K562 (cell line): ENCODE measurements around the gene MYO1A. TPM values are rescaled to one million over a fixed set of nuclear protein-coding genes. Genes with fewer than 3 reads are reported as not detected.

Experiments
- ARHGAP35 ChIP-seq: fragments of 450-650 bp; IDR thresholded peaks from 2 replicates; pipeline ENCODE4 v1.6.1; 2018; ENCODE audit not compliant: partially characterized antibody
- CHAMP1 ChIP-seq: fragments of 450-650 bp; IDR thresholded peaks from 2 replicates; pipeline ENCODE4 v1.6.1; 2016; ENCODE audit warnings: mild to moderate bottlenecking
- CREB1 ChIP-seq, 2 experiments: sonication (generic) in 1 of 2; formaldehyde crosslinking in 1 of 2; IDR thresholded peaks; 2 replicates each; pipeline versions ENCODE4 v1.6.1 to v1.8.0; 2012 to 2022; ENCODE audit warnings: inconsistent platforms in 1 of 2, mild to moderate bottlenecking in 1 of 2, missing genetic modification reagents in 1 of 2, moderate library complexity in 1 of 2
- EGR1 ChIP-seq: fragments of 450-650 bp; conservative IDR thresholded peaks from 2 replicates; pipeline ENCODE4 v1.6.1; 2017; ENCODE audit warnings: mild to moderate bottlenecking
- ERF ChIP-seq: fragments of 450-650 bp; formaldehyde crosslinking; IDR thresholded peaks from 2 replicates; pipeline ENCODE4 v1.4.0; 2020; ENCODE audit warnings: mild to moderate bottlenecking, mixed read lengths
- JUNB ChIP-seq: fragments of 450-650 bp; formaldehyde crosslinking; conservative IDR thresholded peaks from 2 replicates; pipeline ENCODE4 v1.4.0; 2020; ENCODE audit warnings: mild to moderate bottlenecking
- MECOM ChIP-seq: fragments of 250-450 bp; sonication (Bioruptor Pico); IDR thresholded peaks from 2 replicates; pipeline ENCODE4 v1.8.0; 2022; ENCODE audit warnings: inconsistent platforms
- MLLT1 ChIP-seq, 2 experiments: fragments of 450-650 bp; IDR thresholded peaks; 2 replicates each; pipeline ENCODE4 v1.6.1; 2016
- PTRF ChIP-seq: fragments of 450-650 bp; IDR thresholded peaks from 2 replicates; pipeline ENCODE4 v1.6.1; 2016; ENCODE audit warnings: mild to moderate bottlenecking, missing genetic modification characterization, missing compliant biosample characterization
- PURB ChIP-seq: sonication (generic); formaldehyde crosslinking; IDR thresholded peaks from 2 replicates; pipeline ENCODE4 v1.9.0; 2021; ENCODE audit warnings: low read depth, mild to moderate bottlenecking, missing genetic modification reagents
- SP1 ChIP-seq: sonication (generic); formaldehyde crosslinking; IDR thresholded peaks from 2 replicates; pipeline ENCODE4 v1.8.1; 2022; ENCODE audit warnings: mild to moderate bottlenecking, missing genetic modification reagents
- TGIF2 ChIP-seq: sonication (generic); formaldehyde crosslinking; IDR thresholded peaks from 2 replicates; pipeline ENCODE4 v1.8.1; 2022; ENCODE audit warnings: mild to moderate bottlenecking, missing genetic modification reagents, moderate library complexity
- ZFX ChIP-seq: sonication (generic); formaldehyde crosslinking; IDR thresholded peaks from 2 replicates; pipeline ENCODE4 v1.8.0; 2022; ENCODE audit warnings: mild to moderate bottlenecking, missing genetic modification reagents, moderate library complexity
- ZNF175 ChIP-seq: fragments of 200-800 bp; sonication (Bioruptor generic); IDR thresholded peaks from 2 replicates; pipeline ENCODE4 v1.6.1; 2016; ENCODE audit warnings: low read depth, mild to moderate bottlenecking, missing genetic modification characterization, missing compliant biosample characterization
- ZNF449 ChIP-seq: fragments of 250-450 bp; sonication (Bioruptor Pico); IDR thresholded peaks from 2 replicates; pipeline ENCODE4 v1.8.0; 2022; ENCODE audit warnings: moderate library complexity, mild to moderate bottlenecking, inconsistent platforms
- polyA plus RNA-seq, 8 experiments: library from polyadenylated mRNA; depleted of rRNA in 4 of 8; stranded (reverse) in 5 of 8; unstranded in 3 of 8; fragments of >200 nt; fragmentation: Nextera tagmentation in 2 of 8; fragmentation: Illumina TruSeq in 1 of 8; extraction: Ambion mirVana in 2 of 8; extraction: Trizol in 1 of 8; gene quantifications; 2 replicates each; pipeline versions ENCODE4 v1.2.1 to v1.2.3, GENCODE V29; 2011 to 2014; ENCODE audit warnings: inconsistent platforms in 1 of 8, missing spikeins in 1 of 8
- total RNA-seq, 7 experiments: library from RNA; depleted of rRNA in 6 of 7; stranded (reverse); fragments of >200 nt in 6 of 7; fragmentation: Illumina TruSeq in 2 of 7; extraction: Trizol in 2 of 7; gene quantifications; 2 replicates each; pipeline versions ENCODE4 v1.2.1 to v1.2.3, GENCODE V29; 2011 to 2021; ENCODE audit warnings: low replicate concordance in 1 of 7
- TF ChIP-seq, protein P1 (sequence below): fragments of 150-350 bp; IDR thresholded peaks from 2 replicates; pipeline ENCODE4 v1.6.1; 2014; ENCODE audit warnings: low read depth, mild to moderate bottlenecking, low read length, borderline replicate concordance
- TF ChIP-seq, protein P2 (sequence below): fragments of 250-450 bp; sonication (Bioruptor Pico); IDR thresholded peaks from 2 replicates; pipeline ENCODE4 v1.5.0; 2020; ENCODE audit warnings: mild to moderate bottlenecking, borderline replicate concordance

Gene MYO1A
- total and polyA plus RNA-seq, 9 of the 15 experiments (the other 6 are each of a cell fraction or from before 2014, with no cell fraction given) = 0.03 to 0.29 (median 0.14) TPM; not detected in 2

- TF ChIP-seq, protein P1, sequence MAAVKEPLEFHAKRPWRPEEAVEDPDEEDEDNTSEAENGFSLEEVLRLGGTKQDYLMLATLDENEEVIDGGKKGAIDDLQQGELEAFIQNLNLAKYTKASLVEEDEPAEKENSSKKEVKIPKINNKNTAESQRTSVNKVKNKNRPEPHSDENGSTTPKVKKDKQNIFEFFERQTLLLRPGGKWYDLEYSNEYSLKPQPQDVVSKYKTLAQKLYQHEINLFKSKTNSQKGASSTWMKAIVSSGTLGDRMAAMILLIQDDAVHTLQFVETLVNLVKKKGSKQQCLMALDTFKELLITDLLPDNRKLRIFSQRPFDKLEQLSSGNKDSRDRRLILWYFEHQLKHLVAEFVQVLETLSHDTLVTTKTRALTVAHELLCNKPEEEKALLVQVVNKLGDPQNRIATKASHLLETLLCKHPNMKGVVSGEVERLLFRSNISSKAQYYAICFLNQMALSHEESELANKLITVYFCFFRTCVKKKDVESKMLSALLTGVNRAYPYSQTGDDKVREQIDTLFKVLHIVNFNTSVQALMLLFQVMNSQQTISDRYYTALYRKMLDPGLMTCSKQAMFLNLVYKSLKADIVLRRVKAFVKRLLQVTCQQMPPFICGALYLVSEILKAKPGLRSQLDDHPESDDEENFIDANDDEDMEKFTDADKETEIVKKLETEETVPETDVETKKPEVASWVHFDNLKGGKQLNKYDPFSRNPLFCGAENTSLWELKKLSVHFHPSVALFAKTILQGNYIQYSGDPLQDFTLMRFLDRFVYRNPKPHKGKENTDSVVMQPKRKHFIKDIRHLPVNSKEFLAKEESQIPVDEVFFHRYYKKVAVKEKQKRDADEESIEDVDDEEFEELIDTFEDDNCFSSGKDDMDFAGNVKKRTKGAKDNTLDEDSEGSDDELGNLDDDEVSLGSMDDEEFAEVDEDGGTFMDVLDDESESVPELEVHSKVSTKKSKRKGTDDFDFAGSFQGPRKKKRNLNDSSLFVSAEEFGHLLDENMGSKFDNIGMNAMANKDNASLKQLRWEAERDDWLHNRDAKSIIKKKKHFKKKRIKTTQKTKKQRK = no peak
- TF ChIP-seq ARHGAP35 = no peak
- no peak for TF ChIP-seq PTRF
- TF ChIP-seq CHAMP1 = peak; percentile 92
- TF ChIP-seq JUNB (CRISPR knock-in tag) = no peak
- TF ChIP-seq ZNF175 (CRISPR knock-in tag) = peak; percentile 93
- TF ChIP-seq EGR1 = peak; percentile 96
- TF ChIP-seq, protein P2, sequence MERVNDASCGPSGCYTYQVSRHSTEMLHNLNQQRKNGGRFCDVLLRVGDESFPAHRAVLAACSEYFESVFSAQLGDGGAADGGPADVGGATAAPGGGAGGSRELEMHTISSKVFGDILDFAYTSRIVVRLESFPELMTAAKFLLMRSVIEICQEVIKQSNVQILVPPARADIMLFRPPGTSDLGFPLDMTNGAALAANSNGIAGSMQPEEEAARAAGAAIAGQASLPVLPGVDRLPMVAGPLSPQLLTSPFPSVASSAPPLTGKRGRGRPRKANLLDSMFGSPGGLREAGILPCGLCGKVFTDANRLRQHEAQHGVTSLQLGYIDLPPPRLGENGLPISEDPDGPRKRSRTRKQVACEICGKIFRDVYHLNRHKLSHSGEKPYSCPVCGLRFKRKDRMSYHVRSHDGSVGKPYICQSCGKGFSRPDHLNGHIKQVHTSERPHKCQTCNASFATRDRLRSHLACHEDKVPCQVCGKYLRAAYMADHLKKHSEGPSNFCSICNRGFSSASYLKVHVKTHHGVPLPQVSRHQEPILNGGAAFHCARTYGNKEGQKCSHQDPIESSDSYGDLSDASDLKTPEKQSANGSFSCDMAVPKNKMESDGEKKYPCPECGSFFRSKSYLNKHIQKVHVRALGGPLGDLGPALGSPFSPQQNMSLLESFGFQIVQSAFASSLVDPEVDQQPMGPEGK = no peak
- 0 out of 2 replicates have a peak, but pooled peaks have one; percentile 37 for TF ChIP-seq ERF (CRISPR knock-in tag)
- TF ChIP-seq SP1 (CRISPR knock-in tag) = 0 out of 2 replicates have a peak, but pooled peaks have one; percentile 37
- no peak for TF ChIP-seq ZNF449
- TF ChIP-seq MLLT1 (IDR thresholded peaks at IDR 0.05) = peak; percentile 87
- TF ChIP-seq ZFX (CRISPR knock-in tag) = peak; percentile 16; the same call in 1 of the 2 replicates
- peak; percentile 58; the same call in 1 of the 2 replicates for TF ChIP-seq MECOM (CRISPR knock-in tag)
- TF ChIP-seq TGIF2 (CRISPR knock-in tag) = no peak
- TF ChIP-seq PURB (CRISPR knock-in tag) = no peak
- peak; percentile 53; the same call in 1 of the 2 replicates for TF ChIP-seq CREB1 (IDR thresholded peaks at IDR 0.05)
- TF ChIP-seq CREB1 (CRISPR knock-in tag; IDR thresholded peaks at IDR 0.05) = no peak
Observed at GRCh38 chr12:56988207-56988739, 61.7 kb downstream of the MYO1A start (continued).
